Measurements from ENCODE around the gene TMEM168.
"Not testable (repeated sequence)": the region's sequence is repeated elsewhere in the genome, so short reads cannot be mapped to it uniquely, and the experiment has no call there.

Gene TMEM168

GRCh38 chr7:112789817-112790585 lies at the start of gene TMEM168:
Gene TMEM168, minus strand, starts transcription at chr7:112790393. Its CDS starts 5,568 bp downstream, at chr7:112784825.
- DNase-seq (ENCODE audit: low read depth in 1 of 2, low spot score in 1 of 2): peak; percentile 75 to 83

- DNase-seq (ENCODE audit: low read depth in 1 of 2, low spot score in 1 of 2): not testable (repeated sequence)
These were observed 45.7 kb upstream of the TMEM168 start for GRCh38 chr7:112835928-112836327.

GRCh38 chr7:112833082-112833481 lies 42.9 kb upstream of the TMEM168 start:
- DNase-seq (ENCODE audit: low read depth in 1 of 2, low spot score in 1 of 2): no peak

GRCh38 chr7:112830769-112831168 lies 40.6 kb upstream of the TMEM168 start:
- no peak for DNase-seq (ENCODE audit: low read depth in 1 of 2, low spot score in 1 of 2)

GRCh38 chr7:112828696-112829095 lies 38.5 kb upstream of the TMEM168 start:
- DNase-seq (ENCODE audit: low read depth in 1 of 2, low spot score in 1 of 2): no peak

GRCh38 chr7:112821345-112821744 lies 31.2 kb upstream of the TMEM168 start:
- no peak for DNase-seq (ENCODE audit: low read depth in 1 of 2, low spot score in 1 of 2)

- DNase-seq (ENCODE audit: low read depth in 1 of 2, low spot score in 1 of 2): no peak
These were observed 29.3 kb upstream of the TMEM168 start for GRCh38 chr7:112819536-112819935.

- DNase-seq (ENCODE audit: low read depth in 1 of 2, low spot score in 1 of 2): no peak
These were observed 16.0 kb upstream of the TMEM168 start for GRCh38 chr7:112806156-112806555.

GRCh38 chr7:112802406-112802805 lies 12.2 kb upstream of the TMEM168 start:
- no peak for DNase-seq (ENCODE audit: low read depth in 1 of 2, low spot score in 1 of 2)

GRCh38 chr7:112800486-112800885 lies 10.3 kb upstream of the TMEM168 start:
- no peak for DNase-seq (ENCODE audit: low read depth in 1 of 2, low spot score in 1 of 2)

- DNase-seq (ENCODE audit: low read depth in 1 of 2, low spot score in 1 of 2): no peak
These were observed 9.4 kb upstream of the TMEM168 start for GRCh38 chr7:112799448-112800120.

- no peak for DNase-seq (ENCODE audit: low read depth in 1 of 2, low spot score in 1 of 2)
These were observed 8.3 kb upstream of the TMEM168 start for GRCh38 chr7:112798274-112799159.

- DNase-seq (ENCODE audit: low read depth in 1 of 2, low spot score in 1 of 2): not testable (repeated sequence)
These were observed 6.4 kb upstream of the TMEM168 start for GRCh38 chr7:112796552-112796951.

GRCh38 chr7:112792441-112792840 lies 2.2 kb upstream of the TMEM168 start:
- DNase-seq (ENCODE audit: low read depth in 1 of 2, low spot score in 1 of 2): no peak

- no peak for DNase-seq (ENCODE audit: low read depth in 1 of 2, low spot score in 1 of 2)
These were observed 1.4 kb upstream of the TMEM168 start for GRCh38 chr7:112791465-112792168.

- no peak for DNase-seq (ENCODE audit: low read depth in 1 of 2, low spot score in 1 of 2)
These were observed 402 bp upstream of the TMEM168 start for GRCh38 chr7:112790586-112791003.

GRCh38 chr7:112789453-112789816 lies 758 bp downstream of the TMEM168 start:
- no peak for DNase-seq (ENCODE audit: low read depth in 1 of 2, low spot score in 1 of 2)

GRCh38 chr7:112788778-112789343 lies 1.3 kb downstream of the TMEM168 start:
- DNase-seq (ENCODE audit: low read depth in 1 of 2, low spot score in 1 of 2): no peak

GRCh38 chr7:112784603-112785002 lies 5.6 kb downstream of the TMEM168 start:
- DNase-seq (ENCODE audit: low read depth in 1 of 2, low spot score in 1 of 2): no peak

- no peak for DNase-seq (ENCODE audit: low read depth in 1 of 2, low spot score in 1 of 2)
These were observed 7.7 kb downstream of the TMEM168 start for GRCh38 chr7:112782498-112782897.

GRCh38 chr7:112781558-112781957 lies 8.6 kb downstream of the TMEM168 start:
- no peak for DNase-seq (ENCODE audit: low read depth in 1 of 2, low spot score in 1 of 2)

Measured in activated CD4-positive, alpha-beta T cell treated with anti-CD3 and anti-CD28 coated beads, Interleukin-2, amount 50 U/mL, for 24 hours (primary cell).